MCF 10A (cell line): ENCODE data around the gene AK4. TPM values are rescaled to one million over a fixed set of nuclear protein-coding genes. Genes with fewer than 3 reads are reported as not detected.
"Not testable (repeated sequence)": the region's sequence is repeated elsewhere in the genome, so short reads cannot be mapped to it uniquely, and the experiment has no call there.

Experiments
- BruUV-seq: library from RNA; stranded (reverse); fragments of 400-500 nt; replicated peaks from 2 replicates; lab custom pipeline; 2021; lab: Mats Ljungman, UMichigan
- CTCF ChIA-PET: fragments of 300-600 bp; sonication (Branson Sonifier 250); formaldehyde crosslinking; extraction: SDS; loops from one replicate; lab custom pipeline; 2021; ENCODE audit warnings: antibody characterized with exemption, inconsistent platforms; lab: Yijun Ruan, JAX
- POLR2A ChIA-PET: fragments of 300-600, 350-650 bp; sonication (Branson Sonifier 250); formaldehyde crosslinking; extraction: SDS; loops from one replicate; lab custom pipeline; 2020; ENCODE audit warnings: antibody characterized with exemption, inconsistent platforms; lab: Yijun Ruan, JAX
- DNase-seq: peaks from one replicate; pipeline ENCODE4 v3.0.0-alpha.2; 2018; ENCODE audit not compliant: unreplicated experiment
- H3K27ac Mint-ChIP-seq: one replicate; pipeline ENCODE4 v1.8.0; 2022; ENCODE audit warnings: mild to moderate bottlenecking, low read depth, mixed read lengths; ENCODE audit not compliant: unreplicated experiment
- H3K27me3 Mint-ChIP-seq: one replicate; pipeline ENCODE4 v1.8.0; 2022; ENCODE audit warnings: mixed read lengths; ENCODE audit not compliant: insufficient read depth, unreplicated experiment
- H3K36me3 Mint-ChIP-seq: one replicate; pipeline ENCODE4 v1.8.0; 2022; ENCODE audit warnings: mild to moderate bottlenecking, moderate library complexity, mixed read lengths; ENCODE audit not compliant: insufficient read depth, unreplicated experiment
- H3K4me1 Mint-ChIP-seq: one replicate; pipeline ENCODE4 v1.8.0; 2022; ENCODE audit warnings: mixed read lengths; ENCODE audit not compliant: insufficient read depth, unreplicated experiment
- H3K4me3 Mint-ChIP-seq: one replicate; pipeline ENCODE4 v1.8.0; 2022; ENCODE audit warnings: mild to moderate bottlenecking, moderate library complexity, mixed read lengths; ENCODE audit not compliant: unreplicated experiment
- H3K9me3 Mint-ChIP-seq: one replicate; pipeline ENCODE4 v1.8.0; 2022; ENCODE audit warnings: mixed read lengths; ENCODE audit not compliant: unreplicated experiment
- intact Hi-C: fragments of 100-400 bp; cut with micrococcal nuclease; formaldehyde crosslinking; loops from 2 replicates; pipeline ENCODE4 v1.14.1; 2022
- total RNA-seq: library from RNA; stranded (reverse); gene quantifications from 2 replicates; pipeline ENCODE4 v1.2.3, GENCODE V29; 2022
- TF ChIP-seq, protein P1 (sequence below): fragments of 200-600 bp; IDR thresholded peaks from one replicate; pipeline ENCODE4 v1.8.0; 2022; ENCODE audit warnings: antibody characterized with exemption, mild to moderate bottlenecking; ENCODE audit not compliant: unreplicated experiment

AK4 gene
- total RNA-seq, 1 experiment from 2014 or later = 57.1 TPM

DNA sequence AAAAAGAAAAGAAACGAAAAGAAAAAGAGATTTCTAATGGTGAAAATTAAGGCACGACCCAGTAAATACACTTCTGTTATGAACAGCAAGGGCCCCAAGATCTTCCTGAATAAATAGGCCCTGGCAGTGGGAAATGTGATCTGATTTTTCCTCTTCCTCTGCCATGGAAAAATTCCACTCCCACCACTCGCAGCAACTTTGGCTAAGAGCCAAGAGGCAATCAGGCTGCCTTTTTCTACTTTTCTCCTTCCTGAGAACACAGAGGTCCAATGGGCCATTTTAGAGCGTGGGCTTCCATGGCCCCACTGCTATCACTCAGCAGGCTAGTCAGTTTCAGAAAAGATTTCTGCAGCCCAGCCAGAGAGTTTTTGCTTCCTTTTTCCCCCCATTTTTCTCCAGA is 33.7 kb upstream of the AK4 start:
- TF ChIP-seq, protein P1, sequence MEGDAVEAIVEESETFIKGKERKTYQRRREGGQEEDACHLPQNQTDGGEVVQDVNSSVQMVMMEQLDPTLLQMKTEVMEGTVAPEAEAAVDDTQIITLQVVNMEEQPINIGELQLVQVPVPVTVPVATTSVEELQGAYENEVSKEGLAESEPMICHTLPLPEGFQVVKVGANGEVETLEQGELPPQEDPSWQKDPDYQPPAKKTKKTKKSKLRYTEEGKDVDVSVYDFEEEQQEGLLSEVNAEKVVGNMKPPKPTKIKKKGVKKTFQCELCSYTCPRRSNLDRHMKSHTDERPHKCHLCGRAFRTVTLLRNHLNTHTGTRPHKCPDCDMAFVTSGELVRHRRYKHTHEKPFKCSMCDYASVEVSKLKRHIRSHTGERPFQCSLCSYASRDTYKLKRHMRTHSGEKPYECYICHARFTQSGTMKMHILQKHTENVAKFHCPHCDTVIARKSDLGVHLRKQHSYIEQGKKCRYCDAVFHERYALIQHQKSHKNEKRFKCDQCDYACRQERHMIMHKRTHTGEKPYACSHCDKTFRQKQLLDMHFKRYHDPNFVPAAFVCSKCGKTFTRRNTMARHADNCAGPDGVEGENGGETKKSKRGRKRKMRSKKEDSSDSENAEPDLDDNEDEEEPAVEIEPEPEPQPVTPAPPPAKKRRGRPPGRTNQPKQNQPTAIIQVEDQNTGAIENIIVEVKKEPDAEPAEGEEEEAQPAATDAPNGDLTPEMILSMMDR = no peak
- intact Hi-C loops = no loop called here
- no peak for DNase-seq
- ChIA-PET POLR2A (no interaction called here), CTCF (interaction anchor here (0.6 to 0.9 kb wide), 2 partner anchors 23 to 589 kb away, joined by 3 to 5 read pairs; no protein-coding TSS in a partner anchor)
- Mint-ChIP-seq H3K36me3 (no peaks in the 10 kb centered on the region), H3K27me3 (no peaks in the 10 kb centered on the region), H3K4me3 (no peak overlapping the region), H3K27ac (no peak overlapping the region), H3K9me3 (no peaks in the 10 kb centered on the region), H3K4me1 (no peaks in the 10 kb centered on the region)
- no TSS peak for BruUV-seq

DNA sequence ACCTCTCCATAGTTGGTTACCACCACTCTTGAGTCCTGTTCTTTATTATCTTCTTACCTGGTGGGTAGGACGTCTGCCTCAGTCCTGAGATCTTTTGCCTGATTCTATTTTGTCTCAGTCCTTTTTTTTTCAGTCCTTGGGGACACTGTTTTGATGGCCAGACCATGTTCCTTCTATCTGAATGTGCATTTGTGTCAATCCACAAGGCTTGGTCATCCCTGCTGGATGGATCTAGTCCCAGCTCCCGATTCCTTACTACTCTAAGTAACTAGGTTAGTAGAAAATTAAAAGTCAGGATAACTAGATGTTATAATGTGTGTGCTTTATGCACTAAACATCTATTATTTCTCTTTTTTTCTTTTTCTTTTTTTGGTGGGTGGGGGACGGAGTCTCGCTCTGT is 28.1 kb upstream of the AK4 start:
- Mint-ChIP-seq H3K9me3 (no peaks in the 10 kb centered on the region), H3K27ac (no peak overlapping the region), H3K4me1 (no peaks in the 10 kb centered on the region), H3K27me3 (no peaks in the 10 kb centered on the region), H3K36me3 (no peaks in the 10 kb centered on the region), H3K4me3 (no peak overlapping the region)
- CTCF ChIA-PET = no interaction called here
- TF ChIP-seq, protein P1 = no peak
- no TSS peak for BruUV-seq
- no peak for DNase-seq
- intact Hi-C loops = no loop called here
- POLR2A ChIA-PET = interaction anchor here (0.6 kb wide), 1 partner anchor 98 kb away, joined by 3 read pairs; no protein-coding TSS in a partner anchor

DNA sequence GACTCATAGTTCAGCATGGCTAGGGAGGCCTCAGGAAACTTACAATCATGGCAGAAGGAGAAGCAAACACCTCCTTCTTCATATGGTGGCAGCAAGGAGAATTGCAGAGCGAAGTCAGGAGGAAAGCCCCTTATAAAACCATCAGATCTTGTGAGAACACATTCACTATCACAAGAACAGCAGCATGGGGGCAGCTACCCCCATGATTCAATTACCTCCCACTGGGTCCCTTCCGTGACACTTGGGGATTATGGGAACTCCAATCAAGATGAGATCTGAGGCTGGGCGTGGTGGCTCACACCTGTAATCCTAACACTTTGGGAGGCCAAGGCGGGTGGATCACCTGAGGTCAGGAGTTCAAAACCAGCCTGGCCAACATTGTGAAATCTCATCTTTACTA is 18.9 kb upstream of the AK4 start:
- H3K4me1 Mint-ChIP-seq = not testable (repeated sequence)
- CTCF ChIA-PET = interaction anchor here (0.8 to 1.2 kb wide), 2 partner anchors 54 to 80 kb away, joined by 3 to 6 read pairs; no protein-coding TSS in a partner anchor

DNA sequence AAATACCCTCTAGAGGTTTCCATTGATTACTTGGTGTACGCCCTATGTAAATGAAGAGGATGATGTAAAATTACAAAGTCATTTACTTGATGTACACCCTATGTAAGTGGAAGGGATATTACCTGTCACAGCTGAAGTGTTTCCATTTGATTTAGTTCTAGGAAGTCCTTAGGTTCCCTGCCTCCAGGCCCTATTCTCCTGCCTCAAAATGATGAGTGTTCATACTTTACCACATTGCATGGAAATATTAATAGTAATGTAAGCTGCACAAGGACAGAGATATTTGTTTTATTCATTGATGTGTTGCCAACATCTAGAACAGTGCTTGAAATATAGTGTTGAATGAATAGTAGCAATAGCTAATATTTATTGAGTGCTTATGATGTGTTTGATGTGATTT is 9.5 kb upstream of the AK4 start:
- Mint-ChIP-seq H3K27ac (no peak overlapping the region), H3K4me1 (peaks cover 7% of the 10 kb centered on the region), H3K36me3 (no peaks in the 10 kb centered on the region), H3K9me3 (no peaks in the 10 kb centered on the region), H3K27me3 (no peaks in the 10 kb centered on the region), H3K4me3 (no peak overlapping the region)
- TF ChIP-seq, protein P1 = no peak
- ChIA-PET POLR2A (no interaction called here), CTCF (interaction anchor here (0.5 kb wide), 1 partner anchor 47 kb away, joined by 3 read pairs; no protein-coding TSS in a partner anchor)
- DNase-seq = no peak
- intact Hi-C loops = no loop called here
- BruUV-seq = no TSS peak

More for the DNA sequence above, 18.9 kb upstream of the AK4 start:
- H3K36me3 Mint-ChIP-seq, H3K27ac Mint-ChIP-seq, H3K9me3 Mint-ChIP-seq, H3K4me3 Mint-ChIP-seq, BruUV-seq, intact Hi-C loops, DNase-seq, H3K27me3 Mint-ChIP-seq: not testable (repeated sequence)
- POLR2A ChIA-PET = interaction anchor here (0.6 kb wide), 1 partner anchor 33 kb away, joined by 3 read pairs; no protein-coding TSS in a partner anchor

DNA sequence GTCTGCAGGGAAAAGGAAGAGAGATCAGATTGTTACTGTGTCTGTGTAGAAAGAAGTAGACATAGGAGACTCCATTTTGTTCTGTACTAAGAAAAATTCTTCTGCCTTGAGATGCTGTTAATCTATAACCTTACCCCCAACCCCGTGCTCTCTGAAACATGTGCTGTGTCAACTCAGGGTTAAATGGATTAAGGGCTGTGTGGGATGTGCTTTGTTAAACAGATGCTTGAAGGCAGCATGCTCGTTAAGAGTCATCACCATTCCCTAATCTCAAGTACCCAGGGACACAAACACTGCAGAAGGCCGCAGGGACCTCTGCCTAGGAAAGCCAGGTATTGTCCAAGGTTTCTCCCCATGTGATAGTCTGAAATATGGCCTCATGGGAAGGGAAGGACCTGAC is 8.2 kb upstream of the AK4 start:
- BruUV-seq, CTCF ChIA-PET, H3K4me3 Mint-ChIP-seq, DNase-seq, H3K36me3 Mint-ChIP-seq, H3K9me3 Mint-ChIP-seq, H3K27me3 Mint-ChIP-seq, POLR2A ChIA-PET, H3K27ac Mint-ChIP-seq, H3K4me1 Mint-ChIP-seq: not testable (repeated sequence)
- intact Hi-C loops = loop anchor here (2.0 kb wide), 1 partner anchor 37 kb away; no protein-coding TSS in a partner anchor
